Renal cortex interstitium (tissue), 11 donors: ENCODE results near the gene CBFA2T3. TPM values are rescaled to one million over a fixed set of nuclear protein-coding genes. Genes with fewer than 3 reads are reported as not detected.
"Not testable (repeated sequence)": the region's sequence is repeated elsewhere in the genome, so short reads cannot be mapped to it uniquely, and the experiment has no call there.

Experiments
- DNase-seq, 11 donors: peaks; one replicate each; pipeline ENCODE4 v3.0.0-alpha.2; 2013; ENCODE audit warnings: low read depth in 9 of 11, low spot score in 4 of 11; ENCODE audit errors: extremely low read depth in 1 of 11
- polyA plus RNA-seq, 3 donors: library from polyadenylated mRNA; unstranded; fragments of 120-200 nt; gene quantifications; one replicate each; pipeline ENCODE4 v1.2.1, GENCODE V29; 2013; ENCODE audit not compliant: insufficient read length in 3 of 3

Gene CBFA2T3
- polyA plus RNA-seq, 3 donors, result 2.6 to 5.5 (median 2.7) TPM

- DNase-seq, result no peak
These were observed 70.4 kb downstream of the CBFA2T3 start for GRCh38 chr16:88906535-88907105.

GRCh38 chr16:88906020-88906419 is 71.0 kb downstream of the CBFA2T3 start:
- DNase-seq, result no peak

GRCh38 chr16:88905563-88905962 is 71.4 kb downstream of the CBFA2T3 start:
- DNase-seq, result no peak

- no peak for DNase-seq
These were observed 72.2 kb downstream of the CBFA2T3 start for GRCh38 chr16:88904676-88905365.

GRCh38 chr16:88903267-88903666 is 73.7 kb downstream of the CBFA2T3 start:
- no peak for DNase-seq

- DNase-seq, result no peak
These were observed 74.3 kb downstream of the CBFA2T3 start for GRCh38 chr16:88902744-88903143.

- DNase-seq, result no peak
These were observed 75.2 kb downstream of the CBFA2T3 start for GRCh38 chr16:88901718-88902337.

- no peak for DNase-seq
These were observed 76.3 kb downstream of the CBFA2T3 start for GRCh38 chr16:88900662-88901052.

GRCh38 chr16:88899901-88900661 is 76.9 kb downstream of the CBFA2T3 start:
- no peak for DNase-seq

- DNase-seq, result no peak
These were observed 79.1 kb downstream of the CBFA2T3 start for GRCh38 chr16:88897696-88898425.

- no peak for DNase-seq
These were observed 80.6 kb downstream of the CBFA2T3 start for GRCh38 chr16:88896238-88897070.

- no peak for DNase-seq
These were observed 81.7 kb downstream of the CBFA2T3 start for GRCh38 chr16:88895335-88895734.

GRCh38 chr16:88894681-88895300 is 82.2 kb downstream of the CBFA2T3 start:
- DNase-seq, result no peak

- DNase-seq, result not testable (repeated sequence)
These were observed 82.7 kb downstream of the CBFA2T3 start for GRCh38 chr16:88894266-88894665.

GRCh38 chr16:88893127-88893968 is 83.7 kb downstream of the CBFA2T3 start:
- no peak for DNase-seq

- no peak for DNase-seq
These were observed 84.9 kb downstream of the CBFA2T3 start for GRCh38 chr16:88892065-88892464.

- no peak for DNase-seq
These were observed 85.9 kb downstream of the CBFA2T3 start for GRCh38 chr16:88891083-88891482.
